Measurements from ENCODE around the gene CTCFL.
A peak's percentile ranks its signal among the peaks of the same experiment; 100 is the strongest.

CTCFL gene

DNA sequence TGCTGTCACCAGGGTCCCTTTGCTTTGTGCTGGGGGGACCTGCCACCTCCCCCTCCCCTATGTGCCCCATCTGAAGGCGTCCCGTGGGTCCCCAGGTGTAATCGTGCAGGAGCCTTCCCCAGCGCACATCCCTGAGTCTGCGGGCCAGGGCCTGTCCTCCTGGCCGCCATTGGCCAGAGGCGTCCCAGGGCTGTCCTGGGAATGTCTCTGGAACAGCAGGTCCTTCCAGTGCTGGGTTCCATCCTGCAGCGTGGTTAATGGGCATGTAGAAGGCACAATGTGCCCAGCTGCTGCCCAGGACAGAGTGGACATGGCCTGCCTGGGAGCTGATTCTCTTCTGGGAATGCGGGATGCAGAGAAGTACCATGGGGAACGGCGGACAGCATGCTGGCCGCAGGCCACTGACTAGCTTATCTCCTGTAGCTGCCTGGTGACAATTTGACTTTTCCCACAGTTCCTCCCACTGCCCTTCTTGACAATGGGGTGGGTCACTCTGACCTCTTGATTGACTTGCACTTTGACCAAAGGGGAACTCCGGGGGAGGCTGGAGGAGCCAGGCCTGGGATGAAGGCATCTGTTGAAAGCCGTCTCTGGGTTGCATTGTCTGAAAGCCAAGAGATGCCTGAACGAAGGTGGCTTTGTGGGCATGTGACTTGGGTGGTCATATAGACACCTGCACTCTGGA lies 64.0 kb downstream of the CTCFL start:
- no peak for DNase-seq

DNA sequence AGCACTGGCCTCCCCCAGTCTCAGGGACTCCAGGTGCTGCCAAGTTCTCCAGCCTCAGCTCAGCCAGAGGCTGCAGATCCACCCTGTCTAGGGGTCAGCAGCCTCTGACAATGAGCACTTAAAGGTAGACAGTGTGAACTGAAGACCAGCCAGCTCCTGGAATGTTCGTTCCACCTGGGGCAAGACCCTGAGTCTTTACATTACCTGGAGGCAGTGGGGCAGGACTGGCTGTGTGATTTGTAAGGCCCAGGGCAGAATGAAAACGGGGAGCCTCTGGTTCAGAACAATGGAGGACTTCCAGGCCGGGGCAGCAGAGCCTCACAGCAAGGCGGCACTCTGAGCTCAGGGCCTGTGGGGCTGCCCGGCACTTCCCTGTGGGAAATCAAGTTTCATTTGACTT lies 65.0 kb downstream of the CTCFL start:
- DNase-seq = no peak

DNA sequence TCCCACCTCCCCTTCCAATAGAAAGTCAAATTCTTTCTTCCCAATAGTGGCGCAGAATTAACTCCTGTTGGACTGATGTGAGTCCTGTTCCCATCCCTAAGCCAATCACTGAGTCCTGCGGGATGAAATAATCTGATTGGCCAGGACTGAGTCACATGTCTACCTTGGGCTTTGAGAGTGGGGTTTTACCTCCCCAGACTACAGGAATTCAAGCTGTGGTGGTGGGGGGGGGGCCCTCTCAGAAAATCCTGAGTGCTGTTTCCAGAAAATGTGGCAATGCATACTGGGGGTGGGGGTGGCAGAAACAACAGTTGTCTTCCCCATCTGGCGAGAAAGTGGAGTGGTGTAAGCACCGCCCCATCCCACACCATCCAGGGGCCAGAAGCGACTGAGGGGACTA lies 65.7 kb downstream of the CTCFL start:
- DNase-seq = no peak

DNA sequence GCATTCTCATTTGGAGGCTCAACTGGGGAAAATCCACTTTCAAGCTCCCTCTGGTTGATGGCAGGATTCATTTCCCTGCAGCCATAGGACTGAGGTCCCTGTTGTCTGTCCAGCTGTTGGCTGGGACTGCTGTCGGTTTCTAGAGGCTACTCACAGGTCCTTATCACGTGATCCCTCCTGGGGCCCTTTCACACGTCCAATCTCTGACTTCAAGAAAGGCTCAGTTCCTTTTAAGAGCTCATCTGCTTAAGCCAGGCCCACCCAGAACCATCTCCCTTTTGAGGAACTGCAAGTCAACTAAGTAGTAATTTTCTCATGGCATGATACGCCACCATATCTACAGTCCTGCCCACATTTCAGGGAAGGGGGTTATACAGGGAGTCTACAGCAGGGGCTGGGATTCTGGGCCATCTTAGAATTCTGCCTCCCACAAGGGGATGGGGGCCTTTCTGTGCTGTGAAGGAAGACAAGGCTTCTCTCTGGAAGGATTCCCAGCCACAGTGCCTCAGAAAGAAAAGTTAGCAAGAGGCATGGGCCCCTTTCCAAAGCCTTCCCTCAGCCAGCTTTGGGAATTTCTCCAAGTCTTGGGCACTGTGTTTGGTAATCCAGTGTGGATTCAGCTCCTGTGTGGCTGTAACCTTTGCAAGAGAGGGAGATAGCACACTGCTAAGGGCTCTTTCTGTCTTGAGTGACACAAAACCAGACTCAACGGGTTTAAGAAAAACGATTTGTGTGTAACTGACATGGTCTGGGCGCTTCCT lies 66.4 kb downstream of the CTCFL start:
- DNase-seq = no peak

DNA sequence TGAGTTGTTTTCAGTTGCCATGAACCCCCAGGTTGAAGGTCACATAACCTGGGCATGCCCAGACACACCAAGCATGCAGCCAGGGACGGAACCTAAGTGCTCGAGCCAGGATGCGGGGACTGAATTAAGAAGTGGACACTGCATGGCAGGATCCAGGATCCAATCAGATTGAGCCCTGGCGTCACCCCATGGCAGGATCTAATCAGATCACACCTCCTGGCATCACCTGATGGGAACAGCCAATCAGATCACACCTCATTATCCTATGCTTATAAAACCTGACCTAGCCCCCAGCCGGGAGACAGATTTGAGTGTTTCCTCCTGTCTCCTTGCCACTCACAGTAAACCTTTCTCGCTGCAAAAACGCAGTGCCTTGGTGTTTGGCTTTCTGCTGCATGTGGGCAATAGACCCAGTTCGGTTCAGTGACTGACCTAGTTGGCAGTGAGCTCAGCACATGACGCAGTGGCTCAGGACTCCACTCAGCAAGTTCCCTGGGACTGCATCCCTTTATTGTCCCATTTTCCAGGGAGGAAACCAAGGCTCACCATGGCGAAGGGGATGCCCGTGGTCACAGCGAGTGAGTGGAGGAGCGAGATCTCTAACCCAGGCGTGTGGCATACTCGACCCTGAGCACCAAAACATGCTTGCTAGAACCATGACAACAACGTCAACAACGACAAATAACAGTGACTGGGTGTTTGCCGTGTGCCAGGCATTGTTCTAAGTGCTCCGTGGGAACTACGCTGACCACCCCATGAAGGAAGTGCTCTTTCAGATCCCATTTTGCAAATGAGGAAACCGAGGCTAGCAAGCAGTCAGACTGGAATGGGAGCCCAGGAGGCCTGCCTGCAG lies 67.5 kb downstream of the CTCFL start:
- no peak for DNase-seq

DNA sequence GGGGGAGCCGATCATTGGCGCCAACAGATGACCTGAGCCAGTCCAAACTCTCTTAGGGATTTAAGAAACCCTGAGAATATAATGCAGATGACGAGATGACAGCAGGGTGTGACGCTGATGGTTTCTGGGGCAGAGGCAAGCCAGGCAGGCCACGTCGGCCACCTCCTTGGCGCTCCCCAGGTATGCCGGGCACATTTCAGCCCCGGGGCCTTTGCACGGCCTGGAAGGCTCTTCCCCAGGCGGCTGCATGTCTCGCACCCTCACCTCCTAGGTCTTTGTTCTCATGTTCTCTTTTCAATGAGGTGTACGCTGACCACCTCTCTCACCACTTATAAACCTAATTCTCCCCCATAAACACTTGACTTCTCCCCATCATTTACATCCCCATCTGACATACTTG lies 68.8 kb downstream of the CTCFL start:
- no peak for DNase-seq

DNA sequence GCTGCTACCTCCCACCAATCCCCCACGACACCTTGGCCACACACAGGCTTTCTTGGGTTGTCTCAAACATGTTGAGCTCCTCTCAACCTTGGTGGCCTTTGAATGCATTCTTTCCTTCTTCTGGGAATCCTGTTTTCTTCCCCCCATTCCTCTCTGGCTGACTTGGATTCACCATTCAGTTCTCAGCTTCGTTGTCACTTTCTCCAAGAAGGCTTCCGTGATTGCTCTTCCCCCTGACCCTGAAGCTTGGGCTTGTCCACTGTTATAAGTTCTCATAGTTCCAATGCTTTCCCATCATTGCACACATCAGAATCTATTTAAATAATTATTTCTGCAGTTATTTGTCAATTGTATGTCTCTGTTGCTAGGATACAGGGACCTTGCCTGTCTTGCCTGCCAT lies 69.6 kb downstream of the CTCFL start:
- no peak for DNase-seq

DNA sequence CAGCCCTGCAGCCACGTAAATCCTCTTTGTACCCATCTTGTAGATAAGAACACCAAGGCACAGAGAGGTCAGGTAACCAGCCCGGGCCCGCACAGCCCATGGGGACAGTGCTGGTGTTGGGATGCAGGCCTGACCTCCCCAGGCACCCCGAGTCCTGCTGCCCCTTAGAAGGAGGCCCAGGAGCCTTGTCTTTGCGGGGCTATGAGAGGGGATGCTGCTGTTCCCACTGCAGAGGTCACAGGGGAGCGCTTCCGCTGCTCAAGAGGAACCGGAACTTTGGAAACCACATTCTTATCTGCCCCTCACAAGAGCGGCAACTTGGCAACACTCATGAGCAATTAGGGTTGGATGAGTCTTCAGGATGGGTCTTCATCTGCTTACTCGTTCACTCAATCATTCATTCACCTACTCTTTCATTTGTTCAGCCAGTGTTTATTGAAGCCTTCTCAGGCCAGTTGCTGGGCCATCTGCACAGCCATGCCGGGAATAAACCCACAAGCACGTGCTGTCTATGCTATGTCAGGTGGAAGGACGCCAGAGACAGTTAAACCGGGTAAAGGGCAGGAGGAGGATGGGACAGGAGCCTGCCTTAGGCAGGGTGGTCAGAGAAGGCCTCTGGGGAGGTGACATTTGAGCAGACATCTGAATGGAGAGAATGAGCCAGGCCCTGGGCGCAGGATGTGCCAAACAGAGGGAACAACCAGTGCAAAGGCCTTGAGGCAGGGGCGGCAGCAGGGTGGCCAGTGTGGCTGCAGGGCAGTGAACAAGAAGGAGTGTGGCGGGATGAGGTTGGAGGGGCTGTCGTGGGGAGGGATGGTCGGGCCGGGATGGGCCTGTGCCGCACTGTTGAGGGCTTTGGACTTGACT lies 72.9 kb downstream of the CTCFL start:
- DNase-seq = no peak

DNA sequence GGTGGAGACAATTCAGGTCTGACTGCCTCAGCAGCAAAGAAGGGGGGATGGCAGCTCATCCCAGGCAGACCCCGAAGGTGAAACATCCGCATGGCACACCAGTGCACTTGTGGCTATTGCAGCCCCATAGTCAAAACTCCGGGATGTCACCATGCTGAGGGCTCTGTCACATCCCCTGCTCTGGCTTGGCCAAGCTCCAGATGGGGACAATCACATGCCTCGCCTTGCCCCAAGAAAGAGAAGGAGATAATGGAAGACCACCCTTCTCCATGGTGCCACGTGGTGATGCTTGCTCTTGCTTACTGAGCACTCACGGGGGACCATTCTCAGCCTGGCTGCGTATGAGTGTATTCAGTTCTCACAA lies 73.5 kb downstream of the CTCFL start:
- no peak for DNase-seq

DNA sequence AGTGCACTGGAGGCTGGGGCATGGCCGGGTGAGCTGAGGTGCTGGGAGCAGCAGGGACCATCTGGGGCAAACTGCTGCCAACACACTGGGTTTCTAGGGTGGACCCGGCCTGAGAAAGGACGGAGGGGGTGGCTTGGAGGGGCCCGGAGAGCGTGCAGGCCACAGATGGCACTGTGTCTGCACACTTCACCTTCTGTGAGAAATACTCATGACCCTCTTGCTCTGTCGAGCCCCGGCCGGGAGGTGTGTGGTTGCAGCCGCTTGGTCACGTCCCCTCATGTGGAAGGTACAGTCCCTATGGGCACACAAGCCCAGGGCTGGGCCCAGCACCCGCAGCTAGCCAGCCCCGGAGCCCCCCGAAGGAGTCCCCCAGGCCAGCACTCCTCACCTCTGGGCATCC lies 74.0 kb downstream of the CTCFL start:
- no peak for DNase-seq

DNA sequence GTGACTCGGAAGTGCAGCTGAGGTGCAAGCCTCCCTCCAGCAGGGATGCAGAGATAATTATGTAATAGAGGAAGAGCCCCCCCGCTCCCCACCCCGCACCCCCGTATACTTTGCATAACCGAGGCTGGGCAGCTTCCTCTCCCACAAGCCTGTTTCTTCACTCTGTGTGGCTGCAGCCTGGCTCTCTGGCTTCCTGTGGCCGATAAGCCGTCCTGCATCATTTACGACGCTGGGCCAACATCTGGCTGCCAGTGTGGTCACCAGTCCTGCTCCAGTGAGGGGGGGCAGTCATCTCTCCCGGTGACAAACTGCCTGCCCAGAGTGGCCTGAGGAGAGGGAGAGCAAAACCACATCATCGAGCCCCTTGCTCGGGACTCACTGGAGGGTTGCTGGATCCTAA lies 74.5 kb downstream of the CTCFL start:
- peak; percentile 68 for DNase-seq

DNA sequence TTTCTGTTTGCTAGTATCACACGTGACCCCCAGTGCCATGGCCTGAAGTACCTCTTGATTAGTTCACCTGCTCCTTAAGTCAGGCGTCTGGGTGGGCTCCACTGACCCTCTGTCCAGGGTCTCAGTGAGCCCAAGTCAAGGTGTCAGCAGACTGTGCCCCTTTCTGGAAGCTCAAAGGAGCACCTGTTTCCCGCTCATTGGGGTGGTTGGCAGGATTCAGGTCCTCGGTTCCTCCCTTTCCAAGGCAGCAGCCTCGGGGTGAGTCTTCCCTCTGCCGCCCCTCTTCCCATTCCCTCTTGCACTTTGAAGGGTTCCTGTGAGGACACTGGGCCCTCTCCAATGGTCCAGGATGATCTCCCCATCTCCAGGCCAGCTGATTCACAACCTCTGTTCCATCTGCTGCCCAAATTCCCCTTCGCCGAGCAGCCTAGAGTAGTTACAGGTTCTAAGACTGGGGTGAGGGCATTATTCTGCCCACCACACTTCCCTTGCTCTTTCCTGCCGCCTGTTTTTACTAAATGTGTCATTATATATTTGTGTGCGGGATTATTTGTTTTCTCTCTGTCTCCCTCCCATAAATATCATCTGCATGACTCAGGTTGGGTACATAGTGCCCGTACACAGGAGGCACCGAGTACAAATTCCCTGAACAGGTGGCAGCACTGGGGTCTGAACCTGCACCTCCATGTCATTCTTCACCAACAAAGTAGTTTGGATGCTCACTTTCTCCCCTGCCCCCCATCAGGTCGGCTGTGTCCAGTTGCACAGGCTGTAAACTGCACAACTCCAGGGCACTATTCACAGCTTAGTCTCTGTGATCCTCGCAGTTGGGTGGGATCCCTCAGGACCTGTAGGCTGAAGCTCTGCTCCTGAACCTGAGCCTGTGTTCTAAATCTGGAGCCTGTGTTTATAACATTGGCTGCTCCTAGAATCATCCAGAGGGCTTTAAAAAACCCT lies 75.3 kb downstream of the CTCFL start:
- no peak for DNase-seq

DNA sequence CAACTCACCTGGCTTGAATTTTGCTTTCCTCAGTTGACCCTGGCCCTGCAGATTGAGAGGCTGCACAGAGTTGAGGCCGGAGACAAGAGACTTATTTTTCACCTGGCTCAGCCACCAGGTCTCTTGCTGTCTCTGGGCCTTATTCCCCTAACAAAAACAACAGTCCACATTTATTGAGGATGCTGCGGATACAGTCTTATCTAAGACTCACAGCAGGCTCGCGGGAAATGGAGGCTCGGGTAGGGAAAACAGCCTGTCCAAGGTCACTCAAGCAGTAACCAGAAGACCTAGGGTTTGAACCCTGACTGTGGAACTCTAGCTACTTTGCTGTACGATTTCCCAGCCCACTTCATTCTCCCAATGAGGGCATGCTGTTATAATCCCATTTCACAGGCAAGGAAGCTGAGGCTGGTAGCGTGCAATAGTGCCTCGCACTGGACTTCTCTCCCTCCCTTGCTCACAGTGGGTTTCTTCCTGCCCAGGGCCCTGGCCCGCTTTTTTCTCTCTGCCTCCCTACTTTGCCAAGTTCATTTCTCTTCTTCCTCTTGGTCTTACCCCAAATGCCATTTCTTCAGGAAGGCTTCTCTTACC lies 76.1 kb downstream of the CTCFL start:
- DNase-seq = no peak
